ENCODE measurements around the gene TBC1D5.
"Not testable (repeated sequence)": the region's sequence is repeated elsewhere in the genome, so short reads cannot be mapped to it uniquely, and the experiment has no call there.

DNA sequence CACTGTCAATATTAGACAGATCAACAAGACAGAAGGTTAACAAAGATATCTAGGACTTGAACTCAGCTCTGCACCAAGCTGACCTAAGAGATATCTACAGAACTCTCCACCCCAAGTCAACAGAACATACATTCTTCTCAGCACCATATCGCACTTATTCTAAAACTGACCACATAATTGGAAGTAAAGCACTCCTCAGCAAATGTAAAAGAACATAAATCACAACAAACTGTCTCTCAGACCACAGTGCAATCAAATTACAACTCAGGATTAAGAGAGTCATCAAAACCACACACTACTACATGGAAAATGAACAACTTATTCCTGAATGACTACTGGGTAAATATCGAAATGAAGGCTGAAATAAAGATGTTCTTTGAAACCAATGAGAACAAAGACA lies 46.8 kb downstream of the TBC1D5 start:
- TF ChIP-seq CTCF (conservative IDR thresholded peaks at IDR 0.05 in 1 of 2, IDR thresholded peaks at IDR 0.05 in 1 of 2; ENCODE audit: extremely low read depth in 1 of 2, insufficient read depth in 1 of 2, low read depth in 1 of 2, low read length in 2 of 2); EZH2 (IDR thresholded peaks at IDR 0.05; ENCODE audit: borderline replicate concordance, low read length): not testable (repeated sequence)

Measured in mammary epithelial cell (primary cell).